Calu3 (cell line): ENCODE measurements around the gene MAP3K20. TPM values are rescaled to one million over a fixed set of nuclear protein-coding genes. Genes with fewer than 3 reads are reported as not detected.

ENCODE experiments used
- BruUV-seq: library from RNA; stranded (reverse); fragments of 400-500 nt; replicated peaks from 2 replicates; lab custom pipeline; 2021; lab: Mats Ljungman, UMichigan
- CTCF ChIA-PET: fragments of 300-600 bp; sonication (Branson Sonifier 250); formaldehyde crosslinking; loops from one replicate; lab custom pipeline; 2022; ENCODE audit warnings: antibody characterized with exemption; lab: Charles Lee
- DNase-seq: peaks from one replicate; pipeline ENCODE4 v3.0.0; 2022
- H3K27ac Mint-ChIP-seq: one replicate; pipeline ENCODE4 v1.8.0; 2022; ENCODE audit warnings: mixed read lengths; ENCODE audit not compliant: unreplicated experiment
- H3K27me3 Mint-ChIP-seq: one replicate; pipeline ENCODE4 v1.8.0; 2022; ENCODE audit warnings: mixed read lengths; ENCODE audit not compliant: unreplicated experiment
- H3K36me3 Mint-ChIP-seq: one replicate; pipeline ENCODE4 v1.8.0; 2022; ENCODE audit warnings: mild to moderate bottlenecking, moderate library complexity, mixed read lengths; ENCODE audit not compliant: insufficient read depth, unreplicated experiment
- H3K4me1 Mint-ChIP-seq: one replicate; pipeline ENCODE4 v1.8.0; 2022; ENCODE audit warnings: mild to moderate bottlenecking, low read depth, mixed read lengths; ENCODE audit not compliant: unreplicated experiment
- H3K4me3 Mint-ChIP-seq: one replicate; pipeline ENCODE4 v1.8.0; 2022; ENCODE audit warnings: mild to moderate bottlenecking, low read depth, moderate library complexity, mixed read lengths; ENCODE audit not compliant: unreplicated experiment
- H3K9me3 Mint-ChIP-seq: one replicate; pipeline ENCODE4 v1.8.0; 2022; ENCODE audit warnings: low read depth, mixed read lengths; ENCODE audit not compliant: unreplicated experiment
- CTCF ChIP-seq: fragments of 200-600 bp; IDR thresholded peaks from one replicate; pipeline ENCODE4 v1.8.0; 2022; ENCODE audit warnings: antibody characterized with exemption; ENCODE audit not compliant: unreplicated experiment
- intact Hi-C: fragments of 100-400 bp; cut with micrococcal nuclease; formaldehyde crosslinking; loops from one replicate; pipeline ENCODE4 v1.10.0; 2022; ENCODE audit not compliant: unreplicated experiment
- total RNA-seq: library from RNA; stranded (reverse); gene quantifications from 2 replicates; pipeline ENCODE4 v1.2.3, GENCODE V29; 2022

Gene MAP3K20
- total RNA-seq, 1 experiment from 2014 or later = 37.0 TPM

DNA sequence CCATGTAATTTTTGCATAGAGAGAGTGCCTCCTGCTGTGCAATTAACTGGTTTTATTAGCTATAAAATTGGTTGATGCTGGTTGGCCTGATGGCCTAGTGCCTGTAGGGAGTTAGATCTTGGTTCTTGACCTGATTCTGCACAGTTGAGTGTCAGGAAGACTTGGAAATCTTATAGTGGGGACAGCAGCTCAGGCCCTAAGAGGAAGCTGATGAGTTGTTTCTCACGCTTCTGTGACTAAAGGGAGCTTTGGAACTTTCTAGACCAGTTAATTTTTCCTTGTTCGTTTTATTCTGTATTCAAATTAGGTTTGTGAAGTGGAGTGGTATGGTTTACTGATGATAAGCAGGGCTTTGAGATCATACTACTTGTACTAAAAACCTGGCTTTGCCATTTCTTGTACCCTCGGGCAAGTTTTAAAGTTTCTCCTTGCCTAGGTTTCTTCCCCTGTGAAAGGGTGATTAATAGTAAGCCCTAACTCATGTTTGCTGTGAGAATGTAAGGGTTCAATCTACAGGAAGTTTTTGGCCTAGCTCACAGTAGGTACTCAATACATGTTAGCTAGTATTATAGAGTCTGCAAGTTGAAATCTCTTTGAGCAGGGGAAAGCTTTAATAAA, 82.1 kb downstream of the MAP3K20 start:
- DNase-seq = no peak
- H3K4me1 Mint-ChIP-seq = peaks cover 14% of the 10 kb centered on the region
- H3K36me3 Mint-ChIP-seq = no peaks in the 10 kb centered on the region

DNA sequence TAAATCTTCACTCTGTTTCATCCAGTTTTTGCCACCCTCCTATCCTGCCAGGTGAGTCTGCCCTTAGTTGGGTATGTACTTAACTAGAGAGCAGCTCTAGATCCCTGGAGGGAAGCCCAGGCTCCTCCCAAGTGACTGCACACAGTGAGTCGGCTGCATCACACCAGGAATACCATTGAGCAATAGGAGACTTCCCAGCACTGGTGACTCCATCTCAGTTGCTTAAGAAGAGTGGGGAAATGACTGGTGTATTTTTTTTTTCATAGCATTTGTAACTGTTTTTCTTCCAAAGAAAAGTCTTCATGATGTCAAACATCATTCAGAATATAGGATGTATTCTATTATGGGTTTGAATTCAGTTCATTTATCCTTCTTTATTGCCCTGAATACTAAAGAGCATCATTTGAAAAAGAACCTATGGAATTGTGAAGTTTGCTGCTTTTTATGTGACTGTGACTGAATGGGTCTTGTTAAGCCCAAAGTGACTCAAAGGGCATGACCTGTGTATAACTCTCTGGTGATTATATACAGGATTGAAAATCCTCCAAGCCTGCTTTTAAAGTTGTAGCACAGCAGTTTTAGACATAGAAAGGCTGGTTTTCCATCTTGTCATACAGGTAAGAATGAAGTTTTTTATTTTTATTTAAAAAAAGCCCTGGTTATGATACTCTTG, 84.3 kb downstream of the MAP3K20 start:
- CTCF ChIA-PET = interaction anchor here (0.8 kb wide), 1 partner anchor 12 kb away, joined by 3 read pairs; no protein-coding TSS in a partner anchor
- H3K27me3 Mint-ChIP-seq = no peaks in the 10 kb centered on the region
- BruUV-seq = no TSS peak
- DNase-seq = peak; percentile 70
- no peaks in the 10 kb centered on the region for H3K36me3 Mint-ChIP-seq
- intact Hi-C loops = no loop called here
- H3K9me3 Mint-ChIP-seq = no peaks in the 10 kb centered on the region
- TF ChIP-seq CTCF = no peak
- H3K4me3 Mint-ChIP-seq = no peak overlapping the region
- peak overlapping the region; percentile 39 for H3K27ac Mint-ChIP-seq
- H3K4me1 Mint-ChIP-seq = peaks cover 13% of the 10 kb centered on the region

More for the DNA sequence above, 82.1 kb downstream of the MAP3K20 start:
- Mint-ChIP-seq H3K4me3 (no peak overlapping the region), H3K27me3 (no peaks in the 10 kb centered on the region), H3K27ac (no peak overlapping the region), H3K9me3 (no peaks in the 10 kb centered on the region)
- CTCF ChIA-PET = no interaction called here
- intact Hi-C loops = no loop called here
- TF ChIP-seq CTCF = no peak
- BruUV-seq = no TSS peak

DNA sequence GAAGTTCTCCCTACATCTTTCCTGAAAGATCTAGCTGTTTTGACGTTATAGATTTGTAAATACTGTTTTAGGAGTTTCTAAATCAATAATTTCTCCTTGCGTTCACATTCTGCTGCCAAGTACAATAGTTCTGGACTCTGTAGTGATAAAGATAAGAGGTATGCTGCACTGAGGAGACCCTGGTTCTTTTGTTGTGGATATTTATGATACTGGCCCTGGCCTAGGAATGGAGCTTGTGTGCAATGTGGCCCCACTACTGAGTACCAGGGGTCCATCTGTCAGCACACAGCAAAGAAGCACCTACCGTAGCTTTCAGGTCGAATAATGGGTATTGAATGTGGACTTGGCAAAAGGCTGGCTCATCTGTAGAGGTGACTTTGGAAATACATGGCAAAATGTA, 85.0 kb downstream of the MAP3K20 start:
- no TSS peak for BruUV-seq
- DNase-seq = no peak
- H3K4me1 Mint-ChIP-seq = peaks cover 13% of the 10 kb centered on the region
- H3K9me3 Mint-ChIP-seq = no peaks in the 10 kb centered on the region
- no peaks in the 10 kb centered on the region for H3K36me3 Mint-ChIP-seq
- TF ChIP-seq CTCF = no peak
- no peak overlapping the region for H3K27ac Mint-ChIP-seq
- no peaks in the 10 kb centered on the region for H3K27me3 Mint-ChIP-seq
- CTCF ChIA-PET = no interaction called here
- intact Hi-C loops = no loop called here
- no peak overlapping the region for H3K4me3 Mint-ChIP-seq

DNA sequence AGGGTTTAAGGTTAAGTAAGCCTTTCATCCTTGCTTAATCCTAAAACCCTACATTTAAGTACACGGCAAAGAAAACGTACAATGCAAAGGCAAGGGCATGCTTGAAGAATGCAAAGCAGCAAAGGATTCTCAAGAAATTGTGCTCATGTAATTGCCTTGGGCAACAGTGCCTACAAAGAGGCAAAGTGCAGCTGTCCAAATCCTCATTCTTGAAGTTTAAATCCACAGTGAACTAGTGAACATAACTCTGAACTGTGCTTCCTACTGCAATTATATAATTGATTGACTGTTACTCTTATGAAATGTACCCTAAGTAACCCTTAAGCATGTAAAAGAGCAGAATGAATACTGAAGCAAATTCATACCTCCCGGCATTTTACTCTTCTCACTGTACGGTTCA, 85.4 kb downstream of the MAP3K20 start:
- Mint-ChIP-seq H3K36me3 (no peaks in the 10 kb centered on the region), H3K9me3 (no peaks in the 10 kb centered on the region), H3K4me3 (no peak overlapping the region), H3K27ac (no peak overlapping the region), H3K4me1 (peaks cover 13% of the 10 kb centered on the region), H3K27me3 (no peaks in the 10 kb centered on the region)
- TF ChIP-seq CTCF = no peak
- no TSS peak for BruUV-seq
- intact Hi-C loops = no loop called here
- DNase-seq = no peak
- CTCF ChIA-PET = no interaction called here
